ENCODE measurements around the gene AARS1.

GRCh38 chr16:70302745-70303144 is 13.4 kb upstream of the AARS1 start:
- TF ChIP-seq CTCF (IDR thresholded peaks at IDR 0.05) (no peak), POLR2A (IDR thresholded peaks at IDR 0.05) (no peak)

All from thyroid gland (tissue), 4 donors.